Small intestine (tissue), 7 donors: ENCODE data around the gene MFN2. TPM values are rescaled to one million over a fixed set of nuclear protein-coding genes. Genes with fewer than 3 reads are reported as not detected.

Experiments used
- DNase-seq, 2 donors: peaks; one replicate each; pipeline versions ENCODE4 v3.0.0 to v3.0.0-alpha.2; 2013
- FAIRE-seq: peaks from 2 replicates; lab custom pipeline; 2012; peaks lifted over from hg19 to GRCh38; lab: Jason Lieb, UNC
- H3K27ac ChIP-seq, 3 donors: one replicate each; pipeline ENCODE4 v1.5.1; 2013; ENCODE audit warnings: low read length in 2 of 3, mild to moderate bottlenecking in 2 of 3, control low read depth in 1 of 3, inconsistent platforms in 1 of 3, low read depth in 1 of 3, moderate library complexity in 1 of 3
- H3K27me3 ChIP-seq, 3 donors: one replicate each; pipeline ENCODE4 v1.6.1; 2013; ENCODE audit warnings: low read length in 3 of 3, inconsistent platforms in 1 of 3; ENCODE audit not compliant: control insufficient read depth in 3 of 3, insufficient read depth in 3 of 3
- H3K36me3 ChIP-seq, 3 donors: one replicate each; pipeline ENCODE4 v1.6.1; 2013; ENCODE audit warnings: low read length in 3 of 3, inconsistent platforms in 1 of 3, low read depth in 1 of 3, mild to moderate bottlenecking in 1 of 3, moderate library complexity in 1 of 3; ENCODE audit not compliant: control insufficient read depth in 3 of 3, insufficient read depth in 2 of 3
- H3K4me1 ChIP-seq, 3 donors: one replicate each; pipeline ENCODE4 v1.6.1; 2013; ENCODE audit warnings: low read length in 2 of 3, inconsistent platforms in 1 of 3, low read depth in 1 of 3, mild to moderate bottlenecking in 1 of 3, moderate library complexity in 1 of 3; ENCODE audit not compliant: control insufficient read depth in 3 of 3, insufficient read depth in 2 of 3
- H3K4me3 ChIP-seq, 3 donors: one replicate each; pipeline ENCODE4 v1.5.1; 2013; ENCODE audit warnings: low read length in 3 of 3, control low read depth in 1 of 3, inconsistent platforms in 1 of 3, low read depth in 1 of 3, mild to moderate bottlenecking in 1 of 3, moderate library complexity in 1 of 3
- H3K9me3 ChIP-seq, 2 donors: one replicate each; pipeline ENCODE4 v1.6.1; 2013; ENCODE audit warnings: low read depth in 1 of 2, low read length in 1 of 2; ENCODE audit not compliant: control insufficient read depth in 2 of 2, insufficient read depth in 1 of 2
- WGBS, 3 donors: extraction: QIAGEN DNeasy Blood & Tissue Kit; methylation state at CpG; one replicate each; pipeline ENCODE4 v1.1.7; 2013; 5-methylcytosine and 5-hydroxymethylcytosine counted together
- polyA plus RNA-seq, 4 donors: library from polyadenylated mRNA; stranded (reverse) in 3 of 4; unstranded in 1 of 4; fragments of 200-250 nt in 3 of 4; fragments of 120-200 nt in 1 of 4; gene quantifications; one replicate each; pipeline versions ENCODE4 v1.2.1 to v1.2.3, GENCODE V29; 2013
- donor health status: healthy with polysubstance abuse.
- donor health status: control.
- donor health status: control.
- donor health status: Bipolar disorder and iron deficiency.
- donor health status: healthy.

MFN2 gene
- polyA plus RNA-seq, 4 donors: 60.3 to 87.0 (median 78.9) TPM

- DNase-seq (no peak), FAIRE-seq (no peak)
- peaks cover 3 to 78% (median 3%) of the 10 kb centered on the region in 3 donors for H3K4me1 ChIP-seq
- no peaks in the 10 kb centered on the region for H3K27me3 ChIP-seq
- WGBS, 3 donors: 77 to 87% (median 79%) methylated on average over 13 of the region's 13 CpGs
- H3K27ac ChIP-seq: peak overlapping the region in 1 of 3 donors; percentile 98
- no peaks in the 10 kb centered on the region for H3K9me3 ChIP-seq
- H3K4me3 ChIP-seq: peak overlapping the region in 2 of 3 donors; percentile 93 to 99
- H3K36me3 ChIP-seq: peaks cover 0 to 37% (median 2%) of the 10 kb centered on the region in 3 donors
These were observed 1.2 kb downstream of the MFN2 start for GRCh38 chr1:11981378-11982009.

GRCh38 chr1:11982010-11982392, 1.8 kb downstream of the MFN2 start:
- DNase-seq: peak in 1 of 2 donors; percentile 69
- Histone ChIP-seq H3K4me3 (peak overlapping the region in 1 of 3 donors; percentile 93), H3K4me1 (peaks cover 3 to 81% (median 3%) of the 10 kb centered on the region in 3 donors), H3K9me3 (no peaks in the 10 kb centered on the region), H3K27me3 (no peaks in the 10 kb centered on the region), H3K27ac (peak overlapping the region in 2 of 3 donors; percentile 58 to 98), H3K36me3 (peaks cover 0 to 42% (median 2%) of the 10 kb centered on the region in 3 donors)
- no peak for FAIRE-seq
- WGBS, 3 donors: 33 to 90% (median 61%) methylated on average over 3 of the region's 3 CpGs

GRCh38 chr1:11984121-11984520, 3.9 kb downstream of the MFN2 start:
- Histone ChIP-seq H3K27ac (peak overlapping the region; percentile 11 to 98 (median 81)), H3K9me3 (no peaks in the 10 kb centered on the region), H3K4me1 (peaks cover 3 to 62% (median 3%) of the 10 kb centered on the region in 3 donors), H3K4me3 (no peak overlapping the region), H3K27me3 (no peaks in the 10 kb centered on the region), H3K36me3 (peaks cover 0 to 60% (median 5%) of the 10 kb centered on the region in 3 donors)
- WGBS, 3 donors: 12 to 70% (median 37%) methylated on average over 5 of the region's 5 CpGs
- DNase-seq (peak in 1 of 2 donors; percentile 77), FAIRE-seq (no peak)

GRCh38 chr1:11984576-11984975, 4.3 kb downstream of the MFN2 start:
- H3K27ac ChIP-seq: peak overlapping the region; percentile 11 to 98 (median 81)
- DNase-seq: peak; percentile 90 to 93

GRCh38 chr1:11985171-11985570, 4.9 kb downstream of the MFN2 start:
- peaks cover 6 to 70% (median 12%) of the 10 kb centered on the region in 3 donors for H3K36me3 ChIP-seq
- no peaks in the 10 kb centered on the region for H3K9me3 ChIP-seq
- H3K27ac ChIP-seq: peak overlapping the region; percentile 11 to 98 (median 81)
- 86 to 92% (median 91%) methylated on average over 2 to 3 of the region's 3 CpGs for WGBS, 3 donors
- no peak for DNase-seq
- H3K27me3 ChIP-seq: no peaks in the 10 kb centered on the region
- no peak overlapping the region for H3K4me3 ChIP-seq
- H3K4me1 ChIP-seq: peaks cover 3 to 54% (median 3%) of the 10 kb centered on the region in 3 donors
- no peak for FAIRE-seq

More at GRCh38 chr1:11984576-11984975, 4.3 kb downstream of the MFN2 start:
- Histone ChIP-seq H3K9me3 (no peaks in the 10 kb centered on the region), H3K4me3 (no peak overlapping the region), H3K27me3 (no peaks in the 10 kb centered on the region), H3K4me1 (peaks cover 3 to 57% (median 3%) of the 10 kb centered on the region in 3 donors), H3K36me3 (peaks cover under 1 to 64% (median 7%) of the 10 kb centered on the region in 3 donors)
- FAIRE-seq: no peak
- WGBS, 3 donors: 16 to 77% (median 42%) methylated on average over 6 of the region's 6 CpGs

GRCh38 chr1:11985851-11986250, 5.6 kb downstream of the MFN2 start:
- no peak overlapping the region for H3K4me3 ChIP-seq
- peak overlapping the region in 1 of 3 donors; percentile 98 for H3K27ac ChIP-seq
- FAIRE-seq (no peak), DNase-seq (no peak)
- WGBS, 3 donors: 68 to 90% (median 75%) methylated on average over 7 of the region's 7 CpGs
- H3K27me3 ChIP-seq: no peaks in the 10 kb centered on the region
- peaks cover 6 to 76% (median 16%) of the 10 kb centered on the region in 3 donors for H3K36me3 ChIP-seq
- no peaks in the 10 kb centered on the region for H3K9me3 ChIP-seq
- peaks cover 3 to 54% (median 3%) of the 10 kb centered on the region in 3 donors for H3K4me1 ChIP-seq

- FAIRE-seq: no peak
- WGBS, 3 donors: 89 to 94% (median 89%) methylated on average over 7 of the region's 7 CpGs
These were observed 9.4 kb downstream of the MFN2 start for GRCh38 chr1:11989669-11990068.

GRCh38 chr1:11990303-11991032, 10.2 kb downstream of the MFN2 start:
- Histone ChIP-seq H3K36me3 (peaks cover 6 to 79% (median 21%) of the 10 kb centered on the region in 3 donors), H3K27ac (no peak overlapping the region)

More at GRCh38 chr1:11989669-11990068, 9.4 kb downstream of the MFN2 start:
- Histone ChIP-seq H3K36me3 (peaks cover 6 to 75% (median 18%) of the 10 kb centered on the region in 3 donors), H3K27ac (no peak overlapping the region), H3K4me3 (no peak overlapping the region), H3K27me3 (no peaks in the 10 kb centered on the region), H3K9me3 (no peaks in the 10 kb centered on the region), H3K4me1 (peaks cover 0 to 19% (median 0%) of the 10 kb centered on the region in 3 donors)
- DNase-seq: no peak

More at GRCh38 chr1:11990303-11991032, 10.2 kb downstream of the MFN2 start:
- Histone ChIP-seq H3K9me3 (no peaks in the 10 kb centered on the region), H3K4me1 (peaks cover 0 to 12% (median 0%) of the 10 kb centered on the region in 3 donors), H3K27me3 (no peaks in the 10 kb centered on the region), H3K4me3 (no peak overlapping the region)
- DNase-seq (no peak), FAIRE-seq (no peak)
- 83 to 84% (median 83%) methylated on average over 10 of the region's 10 CpGs for WGBS, 3 donors
